CD4-positive, alpha-beta T cell treated with Interferon alpha-2 for 1 hour (primary cell): ENCODE measurements around the gene ERAP2.

Experiments used
- DNase-seq, 2 donors: peaks; one replicate each; pipeline ENCODE4 v3.0.0-alpha.2; 2020 to 2022

Gene ERAP2

GRCh38 chr5:96966801-96967200, 90.5 kb downstream of the ERAP2 start:
- DNase-seq: no peak

GRCh38 chr5:96967400-96967799, 91.1 kb downstream of the ERAP2 start:
- DNase-seq: no peak

DNA sequence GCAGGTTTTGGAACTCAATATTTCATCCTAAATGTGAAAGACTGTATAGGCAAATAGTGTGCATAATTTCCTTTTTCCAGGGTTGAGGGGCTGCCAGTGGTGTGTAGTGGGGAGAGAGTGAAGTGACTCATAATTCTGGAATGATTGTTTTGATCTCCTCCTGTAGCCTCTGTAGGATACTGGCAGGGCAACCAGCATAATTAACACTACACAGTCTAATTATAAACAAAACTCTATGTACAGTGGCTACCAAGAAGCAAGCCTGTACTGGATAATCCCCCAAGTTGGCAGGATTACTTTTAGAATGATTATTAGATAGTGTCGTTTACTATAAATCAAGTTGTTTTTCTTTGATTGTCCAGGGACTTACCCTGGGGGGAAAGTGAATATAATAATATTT, 91.8 kb downstream of the ERAP2 start:
- no peak for DNase-seq

DNA sequence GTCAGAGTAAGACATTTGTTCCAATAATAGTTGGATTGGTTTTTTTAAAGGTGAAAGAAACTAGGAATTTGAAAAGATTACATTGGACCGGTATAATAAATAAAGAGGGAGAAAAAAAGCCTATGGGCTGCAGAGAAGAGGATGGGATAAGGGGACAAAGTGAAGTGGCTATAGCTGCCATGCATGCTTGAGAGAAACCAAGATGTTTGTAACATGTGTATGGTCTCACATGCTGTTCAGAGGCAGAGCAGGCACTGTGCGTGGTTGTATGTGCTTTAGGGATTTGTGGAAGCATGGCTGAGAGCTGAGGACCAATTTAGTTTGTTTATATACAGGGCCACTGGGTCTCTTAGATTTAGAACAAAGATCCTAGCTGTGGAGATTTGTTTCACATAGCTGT, 92.3 kb downstream of the ERAP2 start:
- DNase-seq: no peak
